BE2C (cell line): ENCODE measurements around the gene PLCH2.

Source experiments
- DNase-seq: peaks from one replicate; pipeline ENCODE4 v3.0.0-alpha.2; 2020
- H3K27me3 ChIP-seq: fragments of 250-450 bp; sonication (Bioruptor Pico); 2 replicates; pipeline ENCODE4 v1.5.1; 2020; ENCODE audit warnings: mild to moderate bottlenecking
- H3K36me3 ChIP-seq: fragments of 250-450 bp; sonication (Bioruptor Pico); 2 replicates; pipeline ENCODE4 v1.5.1; 2020; ENCODE audit warnings: mild to moderate bottlenecking
- H3K4me1 ChIP-seq: fragments of 250-450 bp; sonication (Bioruptor Pico); 2 replicates; pipeline ENCODE4 v1.5.1; 2020
- H3K4me3 ChIP-seq: 2 replicates; pipeline ENCODE4 v1.5.1; 2011; ENCODE audit warnings: low read depth, low read length
- H3K9me3 ChIP-seq: fragments of 250-450 bp; sonication (Bioruptor Pico); 2 replicates; pipeline ENCODE4 v1.5.1; 2020
- TF ChIP-seq, protein P1 (sequence below): IDR thresholded peaks from 2 replicates; pipeline ENCODE4 v1.5.1; 2012; ENCODE audit warnings: mild to moderate bottlenecking, low read depth, low read length

PLCH2 gene

DNA sequence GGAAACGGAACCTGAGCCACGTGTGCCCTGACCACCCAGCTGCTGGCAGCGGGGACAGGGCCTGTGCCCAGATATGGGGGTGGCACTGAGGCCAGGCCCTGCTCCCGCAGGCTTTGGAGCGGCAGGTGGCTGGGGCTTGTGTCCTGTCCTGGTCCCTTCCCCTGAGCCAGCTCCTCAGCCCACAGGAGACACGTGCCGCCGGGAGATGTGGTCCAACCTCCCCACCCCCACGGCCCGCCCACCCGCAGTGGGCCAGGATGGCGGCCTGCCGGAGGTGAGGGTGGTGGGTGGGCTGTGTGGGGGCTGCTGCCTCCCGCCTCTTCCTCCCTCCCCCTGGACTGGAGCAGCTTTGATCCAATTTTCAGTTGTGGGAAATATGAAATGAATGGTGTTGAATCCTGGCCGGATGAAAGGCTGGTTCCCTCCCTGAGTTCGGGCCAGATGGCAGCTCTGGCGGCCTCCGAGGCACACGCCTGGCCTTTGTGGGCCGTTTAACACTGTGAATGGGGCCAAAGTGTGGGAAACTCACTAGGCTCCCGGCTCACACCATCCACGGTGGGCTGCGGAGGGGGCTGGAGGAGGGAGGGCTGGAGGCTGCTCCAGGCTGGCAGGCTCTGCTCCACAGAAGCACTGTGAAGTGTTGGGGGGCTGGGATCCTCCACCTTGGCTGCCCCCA lies 56.5 kb downstream of the PLCH2 start:
- TF ChIP-seq, protein P1, sequence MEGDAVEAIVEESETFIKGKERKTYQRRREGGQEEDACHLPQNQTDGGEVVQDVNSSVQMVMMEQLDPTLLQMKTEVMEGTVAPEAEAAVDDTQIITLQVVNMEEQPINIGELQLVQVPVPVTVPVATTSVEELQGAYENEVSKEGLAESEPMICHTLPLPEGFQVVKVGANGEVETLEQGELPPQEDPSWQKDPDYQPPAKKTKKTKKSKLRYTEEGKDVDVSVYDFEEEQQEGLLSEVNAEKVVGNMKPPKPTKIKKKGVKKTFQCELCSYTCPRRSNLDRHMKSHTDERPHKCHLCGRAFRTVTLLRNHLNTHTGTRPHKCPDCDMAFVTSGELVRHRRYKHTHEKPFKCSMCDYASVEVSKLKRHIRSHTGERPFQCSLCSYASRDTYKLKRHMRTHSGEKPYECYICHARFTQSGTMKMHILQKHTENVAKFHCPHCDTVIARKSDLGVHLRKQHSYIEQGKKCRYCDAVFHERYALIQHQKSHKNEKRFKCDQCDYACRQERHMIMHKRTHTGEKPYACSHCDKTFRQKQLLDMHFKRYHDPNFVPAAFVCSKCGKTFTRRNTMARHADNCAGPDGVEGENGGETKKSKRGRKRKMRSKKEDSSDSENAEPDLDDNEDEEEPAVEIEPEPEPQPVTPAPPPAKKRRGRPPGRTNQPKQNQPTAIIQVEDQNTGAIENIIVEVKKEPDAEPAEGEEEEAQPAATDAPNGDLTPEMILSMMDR: no peak
- peaks cover 5% of the 10 kb centered on the region; the same call in 1 of the 2 replicates for H3K4me1 ChIP-seq

DNA sequence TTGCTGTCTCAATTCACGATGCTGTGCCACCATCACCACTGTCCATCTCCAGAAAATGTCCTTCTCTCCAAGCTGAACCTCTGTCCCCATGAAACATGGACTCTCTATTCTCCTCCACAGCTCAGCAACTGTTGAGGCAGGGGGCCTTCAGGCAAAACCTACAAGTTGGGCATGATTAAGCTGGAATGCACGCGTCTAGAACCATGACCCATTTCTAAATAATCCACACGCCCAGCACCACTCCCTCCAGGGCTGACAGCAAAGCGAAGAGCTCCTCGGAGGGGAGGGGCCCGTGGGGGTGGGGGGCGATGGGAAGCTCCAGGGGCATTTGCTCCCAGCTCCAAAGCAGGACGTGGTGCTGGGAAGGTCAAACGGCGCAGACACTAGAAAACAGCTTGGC lies 57.3 kb downstream of the PLCH2 start:
- no peaks in the 10 kb centered on the region; the same call in 1 of the 2 replicates for H3K4me1 ChIP-seq
- H3K4me3 ChIP-seq: no peak overlapping the region
- no peaks in the 10 kb centered on the region for H3K36me3 ChIP-seq
- H3K9me3 ChIP-seq: no peaks in the 10 kb centered on the region
- H3K27me3 ChIP-seq: no peaks in the 10 kb centered on the region
- TF ChIP-seq, protein P1: no peak
- DNase-seq: no peak

More for the DNA sequence above, 56.5 kb downstream of the PLCH2 start:
- Histone ChIP-seq H3K4me3 (no peak overlapping the region), H3K27me3 (no peaks in the 10 kb centered on the region), H3K9me3 (no peaks in the 10 kb centered on the region), H3K36me3 (no peaks in the 10 kb centered on the region)
- no peak for DNase-seq

DNA sequence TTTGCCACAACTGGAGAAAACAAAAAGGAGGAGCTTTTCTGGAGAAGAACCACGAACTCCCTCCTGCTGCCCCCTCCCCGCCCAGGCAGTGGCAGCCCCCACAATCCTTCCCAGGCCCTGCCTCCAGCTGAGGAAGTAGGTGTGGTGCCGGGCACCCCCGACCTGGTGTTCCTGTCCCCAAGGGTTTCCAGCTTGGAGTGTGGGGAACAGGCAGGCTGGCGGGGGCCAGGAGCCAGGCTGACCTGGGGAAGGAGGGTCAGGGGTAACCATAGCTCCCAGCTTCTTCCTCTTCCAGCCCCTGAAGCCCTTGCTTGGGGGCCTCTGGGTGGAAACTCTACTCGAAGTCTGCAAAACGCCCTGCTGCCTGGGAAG lies 58.2 kb downstream of the PLCH2 start:
- Histone ChIP-seq H3K9me3 (no peaks in the 10 kb centered on the region), H3K27me3 (no peaks in the 10 kb centered on the region), H3K4me3 (no peak overlapping the region), H3K4me1 (no peaks in the 10 kb centered on the region; the same call in 1 of the 2 replicates), H3K36me3 (no peaks in the 10 kb centered on the region)
- DNase-seq: no peak
- TF ChIP-seq, protein P1: no peak

DNA sequence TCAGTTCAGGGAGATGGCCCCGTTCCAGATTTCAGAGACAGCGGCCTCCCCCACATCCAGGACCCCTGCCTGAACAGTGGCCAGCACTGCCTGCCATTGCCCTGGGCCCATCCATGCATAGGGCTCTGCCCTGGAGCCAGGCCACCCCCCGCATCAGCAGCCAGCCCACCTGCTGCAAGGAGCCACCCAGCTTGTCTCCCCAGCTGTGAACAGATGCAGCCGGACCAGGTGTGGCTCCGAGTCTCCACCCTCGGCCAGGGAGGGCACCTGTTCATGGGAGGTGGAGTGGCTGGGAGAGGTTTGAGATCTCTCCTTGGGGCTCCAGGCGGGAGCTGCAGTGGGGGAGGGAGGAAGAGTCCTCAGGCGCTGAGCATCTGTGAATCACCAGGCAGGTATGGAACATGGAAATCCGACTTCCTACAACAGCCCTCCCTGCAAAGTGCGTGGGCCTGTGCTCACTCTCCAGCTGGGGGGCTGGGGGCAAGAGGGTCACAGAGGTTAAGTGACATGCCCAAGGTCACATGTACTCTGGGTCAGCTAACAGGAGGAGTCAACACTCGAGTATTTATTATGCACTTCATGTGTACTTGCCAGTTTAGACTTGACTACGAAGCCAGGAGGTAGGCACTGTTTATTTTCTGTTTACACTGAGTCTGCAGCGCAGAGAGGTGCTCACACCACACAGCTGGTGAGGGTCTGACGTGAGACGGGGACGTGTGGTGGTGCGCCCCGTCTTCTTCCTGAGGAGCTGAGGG lies 58.8 kb downstream of the PLCH2 start:
- DNase-seq: no peak

DNA sequence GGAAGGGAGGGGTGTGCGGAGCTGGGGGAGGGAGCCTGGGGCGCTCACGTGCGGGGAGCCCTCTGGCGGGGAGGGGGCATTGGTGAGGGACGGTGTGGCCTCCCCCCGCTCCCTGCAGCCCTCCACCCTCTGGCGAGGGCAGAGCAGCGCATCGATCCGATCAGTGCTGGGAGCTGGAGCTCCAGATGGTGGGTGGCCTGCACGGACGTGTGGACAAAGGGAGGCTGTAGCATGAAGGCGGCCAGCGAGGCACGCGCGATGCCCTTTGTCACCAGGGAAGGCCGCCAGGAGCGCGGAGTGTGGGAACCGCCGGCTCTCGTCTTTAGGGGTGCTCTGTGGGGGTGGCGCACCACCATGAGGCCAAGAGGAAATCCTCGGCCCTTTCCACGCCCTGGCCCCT lies 59.4 kb downstream of the PLCH2 start:
- H3K9me3 ChIP-seq: no peaks in the 10 kb centered on the region
- H3K27me3 ChIP-seq: no peaks in the 10 kb centered on the region
- no peak for DNase-seq
- no peaks in the 10 kb centered on the region for H3K36me3 ChIP-seq
- TF ChIP-seq, protein P1: no peak
- no peaks in the 10 kb centered on the region; the same call in 1 of the 2 replicates for H3K4me1 ChIP-seq
- H3K4me3 ChIP-seq: no peak overlapping the region

More for the DNA sequence above, 58.8 kb downstream of the PLCH2 start:
- Histone ChIP-seq H3K27me3 (no peaks in the 10 kb centered on the region), H3K4me3 (no peak overlapping the region), H3K4me1 (no peaks in the 10 kb centered on the region; the same call in 1 of the 2 replicates), H3K9me3 (no peaks in the 10 kb centered on the region), H3K36me3 (no peaks in the 10 kb centered on the region)
- TF ChIP-seq, protein P1: no peak

DNA sequence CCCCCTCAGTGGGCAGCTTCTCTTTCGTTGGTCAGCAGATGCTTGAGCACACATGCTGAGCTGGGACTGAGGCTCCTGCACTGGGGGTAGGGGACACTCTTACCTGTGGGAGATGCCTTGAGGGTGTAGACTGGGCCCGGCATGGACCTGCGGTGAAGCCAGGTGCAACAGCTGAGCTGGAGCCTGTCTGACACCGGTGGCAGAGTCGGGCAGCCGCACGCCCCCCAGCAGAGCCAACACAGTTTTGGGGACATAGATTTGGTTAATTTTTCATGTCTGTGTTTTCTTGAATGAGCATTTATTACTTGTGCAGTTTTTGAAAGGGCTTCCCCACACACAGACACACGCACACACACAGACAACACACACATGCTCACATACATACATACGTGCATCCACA lies 59.9 kb downstream of the PLCH2 start:
- no peaks in the 10 kb centered on the region for H3K27me3 ChIP-seq
- H3K9me3 ChIP-seq: no peaks in the 10 kb centered on the region
- no peaks in the 10 kb centered on the region for H3K36me3 ChIP-seq
- no peak overlapping the region for H3K4me3 ChIP-seq
- H3K4me1 ChIP-seq: no peaks in the 10 kb centered on the region
- TF ChIP-seq, protein P1: no peak
- no peak for DNase-seq
